HepG2 (cell line): ENCODE results near the gene GRIN2D. TPM values are rescaled to one million over a fixed set of nuclear protein-coding genes. Genes with fewer than 3 reads are reported as not detected.

Source experiments
- ARID3A ChIP-seq: IDR thresholded peaks from 2 replicates; pipeline ENCODE4 v1.6.1; 2012; ENCODE audit warnings: low read depth, low read length, improper control_type of control experiment
- ATF3 ChIP-seq: sonication (generic); formaldehyde crosslinking; IDR thresholded peaks from 2 replicates; pipeline ENCODE4 v1.4.0; 2020; ENCODE audit warnings: missing genetic modification reagents
- CCAR2 ChIP-seq: fragments of 200-400 bp; formaldehyde crosslinking; optimal IDR thresholded peaks from 2 replicates; pipeline ENCODE3; 2018; ENCODE audit warnings: low read depth, mild to moderate bottlenecking, low read length, moderate library complexity
- CEBPZ ChIP-seq: IDR thresholded peaks from 2 replicates; pipeline ENCODE4 v1.6.1; 2012; ENCODE audit warnings: low read length, improper control_type of control experiment
- CSRNP2 ChIP-seq: sonication (generic); formaldehyde crosslinking; conservative IDR thresholded peaks from 2 replicates; pipeline ENCODE4 v1.8.0; 2022; ENCODE audit warnings: low read depth, missing genetic modification reagents
- DRAP1 ChIP-seq: IDR thresholded peaks from 2 replicates; pipeline ENCODE4 v1.6.1; 2016; ENCODE audit warnings: missing genetic modification reagents, missing compliant biosample characterization
- GPN1 ChIP-seq: sonication (generic); formaldehyde crosslinking; IDR thresholded peaks from 2 replicates; pipeline ENCODE4 v1.5.1; 2020; ENCODE audit warnings: missing genetic modification reagents, borderline replicate concordance
- KDM3A ChIP-seq: IDR thresholded peaks from 2 replicates; pipeline ENCODE4 v1.6.1; 2018; ENCODE audit warnings: low read depth, missing compliant biosample characterization
- MED8 ChIP-seq: sonication (generic); formaldehyde crosslinking; IDR thresholded peaks from 2 replicates; pipeline ENCODE4 v1.8.1; 2023; ENCODE audit warnings: mild to moderate bottlenecking, missing genetic modification reagents; ENCODE audit not compliant: insufficient replicate concordance
- MIXL1 ChIP-seq: IDR thresholded peaks from 2 replicates; pipeline ENCODE4 v1.6.1; 2016
- MXI1 ChIP-seq: IDR thresholded peaks from 3 replicates; pipeline ENCODE4 v1.6.1; 2012; ENCODE audit warnings: low read depth, low read length, inconsistent platforms, borderline replicate concordance
- PITX1 ChIP-seq: sonication (generic); formaldehyde crosslinking; IDR thresholded peaks from 2 replicates; pipeline ENCODE4 v1.5.1; 2020; ENCODE audit warnings: mild to moderate bottlenecking, missing genetic modification reagents
- PLRG1 ChIP-seq: fragments of 450-650 bp; conservative IDR thresholded peaks from 2 replicates; pipeline ENCODE4 v1.6.1; 2016
- SPEN ChIP-seq: sonication (generic); formaldehyde crosslinking; IDR thresholded peaks from 2 replicates; pipeline ENCODE4 v1.5.1; 2020; ENCODE audit warnings: low read depth, mild to moderate bottlenecking, missing genetic modification reagents
- TBX2 ChIP-seq: sonication (generic); formaldehyde crosslinking; IDR thresholded peaks from 2 replicates; pipeline ENCODE4 v1.5.0; 2020; ENCODE audit warnings: missing genetic modification reagents, mild to moderate bottlenecking, borderline replicate concordance
- TGIF2 ChIP-seq: IDR thresholded peaks from 2 replicates; pipeline ENCODE4 v1.6.1; 2016; ENCODE audit warnings: control low read depth, missing compliant biosample characterization
- ZBTB14 ChIP-seq: sonication (generic); formaldehyde crosslinking; IDR thresholded peaks from 2 replicates; pipeline ENCODE4 v1.4.0; 2020; ENCODE audit warnings: missing genetic modification reagents
- ZFAT ChIP-seq: sonication (generic); formaldehyde crosslinking; conservative IDR thresholded peaks from 2 replicates; pipeline ENCODE4 v1.8.1; 2023; ENCODE audit warnings: missing genetic modification reagents, inconsistent platforms
- ZKSCAN1 ChIP-seq: fragments of 150-350 bp; IDR thresholded peaks from 2 replicates; pipeline ENCODE4 v1.6.1; 2014; ENCODE audit warnings: low read length
- ZNF263 ChIP-seq: sonication (generic); formaldehyde crosslinking; IDR thresholded peaks from 2 replicates; pipeline ENCODE4 v1.4.0; 2020; ENCODE audit warnings: missing genetic modification reagents
- ZSCAN29 ChIP-seq: sonication (generic); formaldehyde crosslinking; conservative IDR thresholded peaks from 2 replicates; pipeline ENCODE4 v1.4.0; 2020; ENCODE audit warnings: mild to moderate bottlenecking, missing genetic modification reagents
- polyA plus RNA-seq, 8 experiments: library from polyadenylated mRNA; depleted of rRNA in 3 of 8; stranded (reverse) in 7 of 8; unstranded in 1 of 8; fragments of >200 nt; fragmentation: Illumina TruSeq in 4 of 8; extraction: Trizol in 4 of 8; gene quantifications; 2 replicates each; pipeline versions ENCODE4 v1.2.1 to v1.2.3, GENCODE V29; 2011 to 2016; ENCODE audit warnings: low read depth in 4 of 8, missing spikeins in 1 of 8, mixed read lengths in 1 of 8; ENCODE audit not compliant: insufficient read depth in 1 of 8
- total RNA-seq, 5 experiments: library from RNA; depleted of rRNA; stranded (reverse); fragments of >200 nt; fragmentation: Illumina TruSeq; extraction: Trizol; gene quantifications; 2 replicates each; pipeline ENCODE4 v1.2.3, GENCODE V29; 2016; ENCODE audit warnings: low read depth in 1 of 5

GRIN2D gene
- total and polyA plus RNA-seq, 2 of the 13 experiments (the other 11 are each of a cell fraction or from before 2014, with no cell fraction given) = 0.02 to 0.13 TPM

- 0 out of 2 replicates have a peak, but pooled peaks have one; percentile 74 for TF ChIP-seq ZFAT
- TF ChIP-seq CEBPZ = no peak
- TF ChIP-seq SPEN = peak; percentile 87
- 0 out of 2 replicates have a peak, but pooled peaks have one; percentile 14 for TF ChIP-seq TBX2 (CRISPR knock-in tag)
- no peak; the same call in 2 of the 3 replicates for TF ChIP-seq MXI1
- TF ChIP-seq PITX1 = no peak
- TF ChIP-seq ZSCAN29 (CRISPR knock-in tag) = no peak
- TF ChIP-seq ZNF263 (CRISPR knock-in tag) = peak; percentile 84
- TF ChIP-seq MED8 (CRISPR knock-in tag) = no peak
- TF ChIP-seq MIXL1 (CRISPR knock-in tag) = no peak
- TF ChIP-seq ATF3 (CRISPR knock-in tag) = no peak
- peak; percentile 33; the same call in 1 of the 2 replicates for TF ChIP-seq ZBTB14 (CRISPR knock-in tag)
- TF ChIP-seq CCAR2 = no peak
- no peak for TF ChIP-seq ZKSCAN1
- TF ChIP-seq DRAP1 (CRISPR knock-in tag) = peak; percentile 21; the same call in 1 of the 2 replicates
- no peak for TF ChIP-seq ARID3A
- 0 out of 2 replicates have a peak, but pooled peaks have one; percentile 45 for TF ChIP-seq TGIF2 (CRISPR knock-in tag)
- peak; percentile 68; the same call in 1 of the 2 replicates for TF ChIP-seq GPN1 (CRISPR knock-in tag)
- no peak for TF ChIP-seq PLRG1
- no peak for TF ChIP-seq CSRNP2
- no peak for TF ChIP-seq KDM3A (CRISPR knock-in tag)
These were observed 3.0 kb upstream of the GRIN2D start (continued) for GRCh38 chr19:48390188-48391099.
